HepG2 (cell line): ENCODE results near the gene SIMC1. TPM values are rescaled to one million over a fixed set of nuclear protein-coding genes. Genes with fewer than 3 reads are reported as not detected.

Source experiments
- CSRNP2 ChIP-seq: sonication (generic); formaldehyde crosslinking; conservative IDR thresholded peaks from 2 replicates; pipeline ENCODE4 v1.8.0; 2022; ENCODE audit warnings: low read depth, missing genetic modification reagents
- DMAP1 ChIP-seq: IDR thresholded peaks from 2 replicates; pipeline ENCODE4 v1.6.1; 2016
- FOSL1 ChIP-seq: sonication (generic); formaldehyde crosslinking; IDR thresholded peaks from 2 replicates; pipeline ENCODE4 v1.9.0; 2021; ENCODE audit warnings: missing genetic modification reagents, borderline replicate concordance
- HMGXB3 ChIP-seq: sonication (generic); formaldehyde crosslinking; IDR thresholded peaks from 2 replicates; pipeline ENCODE4 v1.4.0; 2020; ENCODE audit warnings: missing genetic modification reagents, borderline replicate concordance
- MAZ ChIP-seq, 2 experiments: sonication (generic) in 1 of 2; formaldehyde crosslinking in 1 of 2; IDR thresholded peaks; 2 replicates each; pipeline versions ENCODE4 v1.5.0 to v1.6.1; 2012 to 2020; ENCODE audit warnings: low read depth in 2 of 2, mild to moderate bottlenecking in 2 of 2, borderline replicate concordance in 1 of 2, improper control_type of control experiment in 1 of 2, low read length in 1 of 2, missing genetic modification reagents in 1 of 2, moderate library complexity in 1 of 2
- MTF2 ChIP-seq: sonication (generic); formaldehyde crosslinking; IDR thresholded peaks from 2 replicates; pipeline ENCODE4 v1.5.0; 2020; ENCODE audit warnings: missing genetic modification reagents, borderline replicate concordance
- NR3C1 ChIP-seq: sonication (generic); formaldehyde crosslinking; IDR thresholded peaks from 2 replicates; pipeline ENCODE4 v1.4.0; 2020; ENCODE audit warnings: missing genetic modification reagents
- PAWR ChIP-seq: sonication (generic); formaldehyde crosslinking; IDR thresholded peaks from 2 replicates; pipeline ENCODE4 v1.4.0; 2020; ENCODE audit warnings: missing genetic modification reagents, mild to moderate bottlenecking, borderline replicate concordance
- REXO4 ChIP-seq: sonication (generic); formaldehyde crosslinking; IDR thresholded peaks from 2 replicates; pipeline ENCODE4 v1.8.0; 2022; ENCODE audit warnings: missing genetic modification reagents, mild to moderate bottlenecking, borderline replicate concordance
- RNF2 ChIP-seq: fragments of 450-650 bp; conservative IDR thresholded peaks from 2 replicates; pipeline ENCODE4 v1.6.1; 2016; ENCODE audit warnings: low read depth
- THAP8 ChIP-seq: sonication (generic); formaldehyde crosslinking; IDR thresholded peaks from 2 replicates; pipeline ENCODE4 v1.5.1; 2020; ENCODE audit warnings: missing genetic modification reagents, mild to moderate bottlenecking, borderline replicate concordance
- ZBTB7A ChIP-seq: sonication (generic); formaldehyde crosslinking; IDR thresholded peaks from 2 replicates; pipeline ENCODE4 v1.8.0; 2022; ENCODE audit warnings: mild to moderate bottlenecking, missing genetic modification reagents
- ZNF121 ChIP-seq: sonication (generic); formaldehyde crosslinking; IDR thresholded peaks from 2 replicates; pipeline ENCODE4 v1.5.0; 2020; ENCODE audit warnings: mild to moderate bottlenecking, missing genetic modification reagents
- ZNF235 ChIP-seq: sonication (generic); formaldehyde crosslinking; IDR thresholded peaks from 2 replicates; pipeline ENCODE4 v1.8.1; 2023; ENCODE audit warnings: mild to moderate bottlenecking, missing genetic modification reagents, borderline replicate concordance
- ZNF460 ChIP-seq: sonication (generic); formaldehyde crosslinking; IDR thresholded peaks from 2 replicates; pipeline ENCODE4 v1.5.1; 2020; ENCODE audit warnings: missing genetic modification reagents, mild to moderate bottlenecking, borderline replicate concordance
- ZNF484 ChIP-seq: sonication (generic); formaldehyde crosslinking; IDR thresholded peaks from 2 replicates; pipeline ENCODE4 v1.5.1; 2020; ENCODE audit warnings: mild to moderate bottlenecking, low read depth, missing genetic modification reagents, borderline replicate concordance
- ZNF710 ChIP-seq: sonication (generic); formaldehyde crosslinking; IDR thresholded peaks from 2 replicates; pipeline ENCODE4 v1.5.0; 2020; ENCODE audit warnings: mild to moderate bottlenecking, missing genetic modification reagents, borderline replicate concordance
- polyA plus RNA-seq, 8 experiments: library from polyadenylated mRNA; depleted of rRNA in 3 of 8; stranded (reverse) in 7 of 8; unstranded in 1 of 8; fragments of >200 nt; fragmentation: Illumina TruSeq in 4 of 8; extraction: Trizol in 4 of 8; gene quantifications; 2 replicates each; pipeline versions ENCODE4 v1.2.1 to v1.2.3, GENCODE V29; 2011 to 2016; ENCODE audit warnings: low read depth in 4 of 8, missing spikeins in 1 of 8, mixed read lengths in 1 of 8; ENCODE audit not compliant: insufficient read depth in 1 of 8
- total RNA-seq, 5 experiments: library from RNA; depleted of rRNA; stranded (reverse); fragments of >200 nt; fragmentation: Illumina TruSeq; extraction: Trizol; gene quantifications; 2 replicates each; pipeline ENCODE4 v1.2.3, GENCODE V29; 2016; ENCODE audit warnings: low read depth in 1 of 5
- TF ChIP-seq, protein P1 (sequence below): sonication (generic); formaldehyde crosslinking; IDR thresholded peaks from 2 replicates; pipeline ENCODE4 v1.8.0; 2022; ENCODE audit warnings: mild to moderate bottlenecking, missing genetic modification reagents, moderate library complexity

SIMC1 gene
- total and polyA plus RNA-seq, 2 of the 13 experiments (the other 11 are each of a cell fraction or from before 2014, with no cell fraction given) = 5.4 to 6.8 TPM

- TF ChIP-seq ZNF121 (CRISPR knock-in tag) (no peak), PAWR (CRISPR knock-in tag) (no peak), REXO4 (CRISPR knock-in tag) (no peak), MTF2 (no peak; the same call in 1 of the 2 replicates), ZNF484 (CRISPR knock-in tag) (no peak), CSRNP2 (no peak), THAP8 (CRISPR knock-in tag) (no peak), FOSL1 (CRISPR knock-in tag) (no peak), ZNF460 (no peak), NR3C1 (CRISPR knock-in tag) (no peak), ZNF710 (CRISPR knock-in tag) (peak; percentile 39; the same call in 1 of the 2 replicates), RNF2 (no peak), ZNF235 (CRISPR knock-in tag) (no peak; the same call in 1 of the 2 replicates), HMGXB3 (CRISPR knock-in tag) (peak; percentile 89), DMAP1 (CRISPR knock-in tag) (peak; percentile 79; the same call in 1 of the 2 replicates), MAZ (IDR thresholded peaks at IDR 0.05; ENCODE audit: borderline replicate concordance, low read depth, low read length) (peak; percentile 54; the same call in 1 of the 2 replicates), MAZ (CRISPR knock-in tag; IDR thresholded peaks at IDR 0.05; ENCODE audit: low read depth) (peak; percentile 63; the same call in 1 of the 2 replicates), ZBTB7A (CRISPR knock-in tag) (peak; percentile 72)
- TF ChIP-seq, protein P1, sequence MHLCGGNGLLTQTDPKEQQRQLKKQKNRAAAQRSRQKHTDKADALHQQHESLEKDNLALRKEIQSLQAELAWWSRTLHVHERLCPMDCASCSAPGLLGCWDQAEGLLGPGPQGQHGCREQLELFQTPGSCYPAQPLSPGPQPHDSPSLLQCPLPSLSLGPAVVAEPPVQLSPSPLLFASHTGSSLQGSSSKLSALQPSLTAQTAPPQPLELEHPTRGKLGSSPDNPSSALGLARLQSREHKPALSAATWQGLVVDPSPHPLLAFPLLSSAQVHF (CRISPR knock-in tag) = no peak
Observed at GRCh38 chr5:176361437-176362232, 123.4 kb downstream of the SIMC1 start, which contains the start of gene KIAA1191 (continued).
